H4 (cell line): Measurements from ENCODE around the gene TBC1D12. TPM values are rescaled to one million over a fixed set of nuclear protein-coding genes. Genes with fewer than 3 reads are reported as not detected.

ENCODE experiments used
- DNase-seq: peaks from one replicate; pipeline ENCODE4 v3.0.0-alpha.2; 2015; ENCODE audit warnings: low spot score
- total RNA-seq: library from RNA; depleted of rRNA; stranded (reverse); fragments of >200 nt; shearing (Covaris generic); gene quantifications from 2 replicates; pipeline ENCODE4 v1.2.3, GENCODE V29; 2014

The TBC1D12 gene
- total RNA-seq, 1 experiment from 2014 or later = 4.9 TPM

GRCh38 chr10:94405406-94405805, 3.1 kb downstream of the TBC1D12 start:
- DNase-seq = no peak

GRCh38 chr10:94407668-94408067, 5.3 kb downstream of the TBC1D12 start:
- no peak for DNase-seq

- no peak for DNase-seq
These were observed 6.8 kb downstream of the TBC1D12 start for GRCh38 chr10:94409021-94409657.

- DNase-seq = no peak
These were observed 9.0 kb downstream of the TBC1D12 start for GRCh38 chr10:94411304-94411703.

GRCh38 chr10:94412449-94412848, 10.1 kb downstream of the TBC1D12 start:
- DNase-seq = no peak

GRCh38 chr10:94413361-94413760, 11.0 kb downstream of the TBC1D12 start:
- DNase-seq = no peak

- no peak for DNase-seq
These were observed 14.6 kb downstream of the TBC1D12 start for GRCh38 chr10:94416896-94417295.

GRCh38 chr10:94417321-94417720, 15.0 kb downstream of the TBC1D12 start:
- DNase-seq = no peak

- DNase-seq = no peak
These were observed 18.2 kb downstream of the TBC1D12 start for GRCh38 chr10:94420516-94420915.

- no peak for DNase-seq
These were observed 18.7 kb downstream of the TBC1D12 start for GRCh38 chr10:94420998-94421528.

- no peak for DNase-seq
These were observed 21.3 kb downstream of the TBC1D12 start for GRCh38 chr10:94423627-94424026.

- no peak for DNase-seq
These were observed 22.5 kb downstream of the TBC1D12 start for GRCh38 chr10:94424714-94425337.

GRCh38 chr10:94425942-94426341, 23.6 kb downstream of the TBC1D12 start:
- DNase-seq = no peak

GRCh38 chr10:94427166-94427565, 24.8 kb downstream of the TBC1D12 start:
- no peak for DNase-seq

- DNase-seq = no peak
These were observed 26.7 kb downstream of the TBC1D12 start for GRCh38 chr10:94428766-94429707.

- no peak for DNase-seq
These were observed 28.4 kb downstream of the TBC1D12 start for GRCh38 chr10:94430701-94431100.

- no peak for DNase-seq
These were observed 30.1 kb downstream of the TBC1D12 start for GRCh38 chr10:94432443-94432842.

GRCh38 chr10:94439275-94439861, 37.0 kb downstream of the TBC1D12 start:
- DNase-seq = peak; percentile 5

GRCh38 chr10:94440096-94440495, 37.8 kb downstream of the TBC1D12 start:
- no peak for DNase-seq

- DNase-seq = no peak
These were observed 40.7 kb downstream of the TBC1D12 start for GRCh38 chr10:94443047-94443446.

GRCh38 chr10:94443549-94443948, 41.2 kb downstream of the TBC1D12 start:
- no peak for DNase-seq

- no peak for DNase-seq
These were observed 48.4 kb downstream of the TBC1D12 start for GRCh38 chr10:94450782-94451181.
